Adipose tissue (tissue), 3 donors: ENCODE data around the gene ATAD5. TPM values are rescaled to one million over a fixed set of nuclear protein-coding genes. Genes with fewer than 3 reads are reported as not detected.
"Not testable (repeated sequence)": the region's sequence is repeated elsewhere in the genome, so short reads cannot be mapped to it uniquely, and the experiment has no call there.

Experiments used
- H3K27ac ChIP-seq: one replicate; pipeline ENCODE4 v1.5.1; 2013; ENCODE audit warnings: low read depth, low read length
- WGBS, 3 donors: extraction: QIAGEN DNeasy Blood & Tissue Kit; methylation state at CpG; one replicate each; pipeline ENCODE4 v1.1.7; 2013; 5-methylcytosine and 5-hydroxymethylcytosine counted together
- polyA plus RNA-seq, 3 donors: library from polyadenylated mRNA; stranded (reverse); fragments of 200-250 nt; gene quantifications; one replicate each; pipeline ENCODE4 v1.2.3, GENCODE V29; 2013
- donor health status: healthy with polysubstance abuse.
- donor health status: Bipolar disorder and iron deficiency.
- donor health status: healthy.

The ATAD5 gene
- polyA plus RNA-seq, 3 donors: 0.18 to 0.34 (median 0.25) TPM

DNA sequence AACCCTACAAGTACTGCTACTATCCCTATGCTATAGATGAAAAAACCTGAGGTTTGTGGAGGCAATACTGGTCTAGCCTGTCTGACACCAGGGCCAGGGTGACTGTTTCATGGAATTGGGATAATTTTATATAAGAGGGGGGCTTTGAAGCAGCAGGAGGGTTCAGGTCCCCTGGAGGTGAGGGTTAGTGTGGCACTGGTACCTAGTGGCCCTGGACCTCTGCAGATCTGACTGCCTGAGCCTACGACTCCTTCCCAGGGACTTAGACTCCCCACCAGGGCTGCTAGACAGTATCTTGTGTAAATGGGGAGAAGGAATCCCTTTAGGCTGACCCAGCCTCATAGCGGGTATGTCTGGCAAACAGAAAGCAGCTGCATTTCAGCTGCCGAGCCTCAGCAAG lies 96.8 kb downstream of the ATAD5 start:
- H3K27ac ChIP-seq: no peak overlapping the region
- 87 to 90% (median 88%) methylated on average over 3 of the region's 3 CpGs for WGBS, 3 donors

DNA sequence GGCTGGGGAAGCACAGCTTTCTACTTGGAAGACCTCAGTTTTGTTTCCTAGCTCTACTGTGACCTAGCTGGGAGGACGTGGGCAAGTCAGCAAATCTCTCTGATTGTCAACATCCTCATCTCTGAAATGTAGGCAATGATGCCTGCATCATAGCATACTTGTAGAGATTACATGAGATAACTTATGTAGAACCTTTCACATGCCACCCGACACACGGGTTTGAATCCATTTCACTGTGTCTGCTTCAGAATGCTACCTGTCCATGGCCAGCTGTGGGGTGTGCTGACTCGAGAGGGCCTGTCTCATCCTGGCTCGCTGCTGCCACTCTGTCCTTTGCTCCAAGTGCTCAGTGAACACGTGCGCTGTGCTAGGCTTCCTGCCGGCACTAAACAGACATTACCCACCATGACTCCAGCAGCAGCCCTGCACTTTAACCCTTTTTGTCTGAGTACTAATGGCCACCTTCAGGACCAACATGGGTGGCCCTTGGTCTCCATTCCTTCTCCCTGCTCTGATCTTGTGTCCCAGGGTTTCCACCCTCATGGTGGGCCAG lies 97.4 kb downstream of the ATAD5 start:
- 55 to 77% (median 63%) methylated on average over 8 of the region's 8 CpGs for WGBS, 3 donors

DNA sequence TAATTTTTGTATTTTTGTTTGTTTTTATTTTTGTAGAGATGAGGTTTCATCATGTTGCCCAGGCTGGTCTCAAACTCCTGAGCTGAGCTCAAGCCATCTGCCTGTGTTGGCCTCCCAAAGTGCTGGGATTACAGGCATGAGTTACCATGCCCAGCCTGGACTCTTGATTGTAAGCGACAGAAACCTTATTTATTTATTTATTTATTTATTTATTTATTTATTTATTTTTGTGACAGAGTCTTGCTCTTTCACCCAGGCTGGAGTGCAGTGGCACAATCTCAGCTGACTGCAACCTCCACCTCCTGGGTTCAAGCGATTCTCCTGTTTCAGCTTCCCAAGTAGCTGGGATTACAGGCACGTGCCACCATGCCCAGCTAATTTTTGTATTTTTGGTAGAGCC lies 98.1 kb downstream of the ATAD5 start:
- H3K27ac ChIP-seq: not testable (repeated sequence)
- WGBS, 3 donors: 88 to 98% (median 93%) methylated on average over 3 of the region's 3 CpGs

More for the DNA sequence above, 97.4 kb downstream of the ATAD5 start:
- no peak overlapping the region for H3K27ac ChIP-seq

DNA sequence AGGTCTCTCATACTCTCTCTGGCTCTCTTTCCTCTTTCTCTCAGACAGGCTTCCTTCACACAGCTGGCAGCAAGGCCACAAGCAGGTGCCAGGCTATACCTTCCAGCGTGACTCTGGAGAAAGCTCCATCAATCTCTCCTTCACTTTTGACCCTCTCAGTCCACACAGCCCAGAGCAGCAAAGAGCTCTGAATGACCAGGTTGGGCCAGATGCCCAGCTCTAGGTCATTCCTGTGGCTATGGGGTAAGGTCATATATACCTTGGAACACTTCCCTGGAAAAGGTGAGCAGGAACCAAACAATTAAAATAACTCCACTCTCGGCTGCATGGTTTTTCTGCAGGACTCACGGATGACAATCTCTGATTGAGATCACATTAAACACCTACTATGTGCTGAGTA lies 98.7 kb downstream of the ATAD5 start:
- H3K27ac ChIP-seq: no peak overlapping the region
- 70 to 88% (median 78%) methylated on average over 3 of the region's 3 CpGs for WGBS, 3 donors

DNA sequence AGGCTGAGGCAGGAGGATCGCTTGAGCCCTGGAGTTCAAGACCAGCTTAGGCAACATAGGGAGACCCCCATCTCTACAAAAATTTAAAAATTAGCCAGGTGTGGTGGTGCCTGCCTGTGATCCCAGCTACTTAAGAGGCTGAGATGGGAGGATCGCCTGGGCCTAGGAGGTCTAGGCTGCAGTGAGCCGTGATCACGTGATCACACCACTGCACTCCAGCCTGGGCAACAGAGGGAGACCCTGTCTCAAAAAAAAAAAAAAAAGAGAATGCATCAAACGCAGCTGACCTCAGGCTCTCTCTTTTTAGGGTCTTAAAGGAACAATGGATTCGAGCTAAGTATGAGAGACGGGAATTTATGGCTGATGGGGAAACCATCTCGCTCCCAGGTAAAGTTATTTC lies 99.8 kb downstream of the ATAD5 start:
- WGBS, 3 donors: 90 to 93% (median 91%) methylated on average over 8 of the region's 8 CpGs
- H3K27ac ChIP-seq: not testable (repeated sequence)

DNA sequence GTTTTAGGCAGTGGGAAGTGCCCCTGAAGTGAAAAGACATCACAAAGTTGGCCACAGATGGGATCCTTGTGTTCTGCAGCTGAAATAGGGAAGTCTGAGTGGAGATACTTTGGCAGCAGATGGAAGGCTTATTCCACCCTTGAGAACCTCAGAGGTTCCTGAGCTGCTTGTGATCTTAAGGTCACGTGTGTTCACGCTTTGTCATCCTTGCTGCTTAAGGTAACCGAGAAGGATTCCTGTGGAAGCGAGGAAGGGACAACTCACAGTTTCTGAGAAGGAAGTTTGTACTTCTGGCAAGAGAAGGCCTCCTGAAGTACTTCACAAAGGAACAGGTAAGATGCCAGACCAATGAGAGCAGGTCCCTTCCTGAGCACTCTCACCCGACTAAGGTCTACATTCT lies 102.2 kb downstream of the ATAD5 start:
- 59 to 67% (median 62%) methylated on average over 5 of the region's 5 CpGs for WGBS, 3 donors

DNA sequence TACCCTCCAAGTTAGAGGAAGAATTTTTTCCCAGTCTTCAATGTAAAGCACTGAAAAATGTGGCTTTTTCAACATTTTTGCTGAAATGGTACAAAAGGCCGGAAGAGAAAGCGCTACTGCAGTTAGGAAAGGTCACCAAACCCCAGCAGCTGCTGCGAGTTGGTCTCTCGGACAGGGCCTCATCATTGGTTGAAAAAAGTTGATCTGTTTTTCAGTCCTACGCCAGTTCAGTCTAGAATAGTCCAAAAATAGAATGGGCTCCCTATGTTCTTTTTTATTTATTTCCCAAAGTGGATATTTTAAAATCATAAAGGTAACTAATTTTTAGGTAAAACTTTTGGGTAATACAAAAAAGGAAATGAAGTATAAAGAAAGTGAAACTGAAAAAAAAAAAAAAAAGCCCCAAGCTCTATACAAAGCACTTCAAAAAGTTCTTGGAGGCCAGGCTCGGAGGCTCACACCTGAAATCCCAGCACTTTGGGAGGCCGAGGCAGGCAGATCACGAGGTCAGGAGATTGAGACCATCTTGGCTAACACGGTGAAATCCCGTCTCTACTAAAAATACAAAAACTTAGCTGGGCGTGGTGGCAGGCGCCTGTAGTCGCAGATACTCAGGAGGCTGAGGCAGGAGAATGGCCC lies 107.4 kb downstream of the ATAD5 start:
- 80 to 88% (median 84%) methylated on average over 13 of the region's 13 CpGs for WGBS, 3 donors
- H3K27ac ChIP-seq: no peak overlapping the region

More for the DNA sequence above, 102.2 kb downstream of the ATAD5 start:
- no peak overlapping the region for H3K27ac ChIP-seq

DNA sequence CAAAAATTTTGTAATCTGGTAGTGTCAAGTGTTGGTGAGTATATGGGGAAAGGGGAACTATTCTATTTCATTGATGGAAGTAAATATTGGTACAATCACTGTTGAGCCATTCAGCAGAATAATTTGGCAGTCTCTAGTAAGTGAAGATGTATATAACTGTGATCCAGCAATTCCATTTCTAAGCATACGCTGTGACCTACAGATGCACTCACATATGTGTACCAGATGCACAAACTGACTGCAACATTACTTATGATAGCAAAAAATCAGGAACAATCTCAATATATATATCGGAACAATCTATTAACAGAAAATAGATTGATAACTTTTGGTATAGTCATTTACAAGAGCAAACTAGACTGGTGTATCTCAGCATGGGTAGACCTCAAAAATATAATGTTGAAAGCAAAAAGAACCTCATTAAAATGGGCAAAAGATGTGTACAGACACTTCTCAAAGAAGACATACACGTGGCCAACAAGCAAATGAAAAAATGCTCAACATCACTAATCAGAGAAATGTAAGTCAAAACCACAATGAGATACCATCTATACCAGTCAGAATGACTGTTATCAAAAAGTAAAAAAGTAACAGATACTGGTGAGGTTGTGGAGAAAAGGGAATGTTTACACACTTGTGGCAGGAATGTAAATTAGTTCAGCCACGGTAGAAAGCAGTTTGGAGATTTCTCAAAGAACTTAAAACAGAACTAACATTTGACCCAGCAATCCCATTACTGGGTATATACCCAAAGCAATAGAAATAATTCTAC lies 110.7 kb downstream of the ATAD5 start:
- 61 to 64% (median 61%) methylated on average over 4 of the region's 4 CpGs for WGBS, 3 donors
- H3K27ac ChIP-seq: no peak overlapping the region

Other genes with a start within 250 kb of the ATAD5 start
- 10 to 100 TPM in 1 of 3 donors, 1 to 10 TPM in 2; 2.0 to 11.4 (median 5.6) TPM for gene CRLF3, start 7.3 kb upstream of the ATAD5 start, polyA plus RNA-seq
- 10 to 100 TPM in 2 of 3 donors, 1 to 10 TPM in 1; 4.9 to 18.3 (median 11.3) TPM for gene TEFM, start 74.3 kb downstream of the ATAD5 start, polyA plus RNA-seq
- 10 to 100 TPM in 1 of 3 donors, 1 to 10 TPM in 2; 2.1 to 17.8 (median 8.6) TPM for gene ADAP2, start 90.0 kb downstream of the ATAD5 start, polyA plus RNA-seq
- 10 to 100 TPM; 10.7 to 27.2 (median 20.1) TPM for gene RNF135, start 139.1 kb downstream of the ATAD5 start, polyA plus RNA-seq